HG02938 (cell line): Measurements from ENCODE around the gene MSL2.
A peak's percentile ranks its signal among the peaks of the same experiment; 100 is the strongest.
"Not testable (repeated sequence)": the region's sequence is repeated elsewhere in the genome, so short reads cannot be mapped to it uniquely, and the experiment has no call there.

Experiments
- ATAC-seq: cut with Tn5 transposase; IDR thresholded peaks from one replicate; pipeline ENCODE4 v1.9.1; 2021; ENCODE audit warnings: mild to moderate bottlenecking, moderate library complexity; ENCODE audit not compliant: unreplicated experiment

MSL2 gene, protein sequence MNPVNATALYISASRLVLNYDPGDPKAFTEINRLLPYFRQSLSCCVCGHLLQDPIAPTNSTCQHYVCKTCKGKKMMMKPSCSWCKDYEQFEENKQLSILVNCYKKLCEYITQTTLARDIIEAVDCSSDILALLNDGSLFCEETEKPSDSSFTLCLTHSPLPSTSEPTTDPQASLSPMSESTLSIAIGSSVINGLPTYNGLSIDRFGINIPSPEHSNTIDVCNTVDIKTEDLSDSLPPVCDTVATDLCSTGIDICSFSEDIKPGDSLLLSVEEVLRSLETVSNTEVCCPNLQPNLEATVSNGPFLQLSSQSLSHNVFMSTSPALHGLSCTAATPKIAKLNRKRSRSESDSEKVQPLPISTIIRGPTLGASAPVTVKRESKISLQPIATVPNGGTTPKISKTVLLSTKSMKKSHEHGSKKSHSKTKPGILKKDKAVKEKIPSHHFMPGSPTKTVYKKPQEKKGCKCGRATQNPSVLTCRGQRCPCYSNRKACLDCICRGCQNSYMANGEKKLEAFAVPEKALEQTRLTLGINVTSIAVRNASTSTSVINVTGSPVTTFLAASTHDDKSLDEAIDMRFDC

GRCh38 chr3:136196064-136196400, at the start of gene MSL2:
Gene MSL2 (minus strand): TSS chr3:136196335. CDS start chr3:136195113, 1,222 bp downstream.
- peak; percentile 27 for ATAC-seq

DNA sequence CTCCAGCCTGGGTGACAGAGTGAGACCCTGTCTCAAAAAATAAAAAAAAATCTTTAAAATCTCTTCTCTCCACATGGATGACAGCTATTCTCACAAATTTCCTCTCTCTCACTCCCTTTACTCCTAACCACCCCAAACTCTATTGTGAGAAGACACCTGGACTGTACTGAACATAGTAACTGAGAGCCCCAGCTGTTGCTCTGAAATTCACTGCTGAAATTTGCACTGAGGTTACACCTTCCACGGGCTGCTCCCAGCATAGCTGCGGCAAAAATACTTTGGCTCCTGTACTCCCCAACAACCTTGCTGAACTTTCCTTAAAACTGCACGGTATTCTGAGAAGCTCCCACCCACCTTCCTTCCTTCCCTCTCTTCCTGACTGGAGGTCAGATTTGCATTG, 49.6 kb upstream of the MSL2 start:
- no peak for ATAC-seq

GRCh38 chr3:136239094-136239493, 43.0 kb upstream of the MSL2 start:
- ATAC-seq, result no peak

- ATAC-seq, result no peak
These were observed 42.0 kb upstream of the MSL2 start for GRCh38 chr3:136237961-136238649.

DNA sequence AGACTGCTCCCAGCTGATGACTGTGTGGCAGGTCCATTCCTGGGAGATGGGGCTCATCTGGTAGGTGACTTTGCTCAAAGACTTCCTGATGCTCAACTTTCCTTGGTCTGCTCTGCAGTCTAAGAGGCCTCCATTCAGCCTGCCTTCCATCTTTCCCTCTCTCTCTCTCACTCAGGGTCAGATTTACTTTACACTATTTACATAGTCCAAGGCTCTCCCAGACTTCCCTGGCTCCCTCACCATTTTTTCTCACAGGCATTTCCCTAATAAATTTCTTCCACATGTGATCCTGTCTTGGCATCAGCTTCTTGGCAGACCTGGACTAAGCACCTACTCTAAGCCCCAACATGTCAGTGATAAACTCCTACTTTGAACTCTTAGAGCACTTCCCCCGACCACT, 41.0 kb upstream of the MSL2 start:
- ATAC-seq, result no peak

GRCh38 chr3:136236109-136236508, 40.0 kb upstream of the MSL2 start:
- no peak for ATAC-seq

DNA sequence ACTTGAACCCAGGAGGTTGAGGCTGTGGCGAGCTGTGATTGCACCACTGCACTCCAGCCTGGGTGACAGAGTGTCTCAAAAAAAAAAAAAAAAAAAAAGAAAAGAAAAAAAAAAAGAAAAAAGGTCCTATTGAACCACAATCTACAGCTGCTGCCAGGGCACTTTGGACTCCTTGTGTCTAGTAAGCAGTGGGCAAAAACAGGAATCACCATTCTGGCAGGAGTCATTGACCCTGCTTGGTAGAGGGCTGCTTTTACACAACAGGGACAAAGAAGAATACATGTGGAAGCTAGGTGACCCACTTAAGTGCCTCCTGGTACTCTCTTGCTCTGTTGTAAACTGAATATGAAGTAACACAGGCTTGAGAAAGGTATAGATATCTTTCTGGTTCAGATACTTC, 39.4 kb upstream of the MSL2 start:
- no peak for ATAC-seq

- no peak for ATAC-seq
These were observed 36.3 kb upstream of the MSL2 start for GRCh38 chr3:136232413-136232812.

DNA sequence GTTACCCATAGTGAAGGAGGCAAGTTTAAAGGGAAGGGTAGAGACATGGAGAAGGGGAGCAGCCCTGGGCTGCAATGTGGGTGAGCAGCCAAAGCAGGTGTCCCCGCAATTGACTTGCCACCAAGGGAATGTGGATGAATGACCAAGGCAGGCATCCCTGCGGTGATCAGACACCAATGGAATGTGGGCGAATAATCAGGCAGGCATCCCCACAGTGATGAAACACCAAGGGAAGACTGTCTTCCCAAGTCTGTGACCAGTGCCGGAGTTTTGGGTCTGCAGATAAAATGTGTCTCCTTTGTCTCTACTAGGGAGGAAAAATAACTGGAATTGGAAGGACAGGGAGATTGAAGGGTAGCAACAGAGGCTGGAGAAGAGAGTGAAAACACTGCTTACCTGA, 26.6 kb upstream of the MSL2 start:
- ATAC-seq, result not testable (repeated sequence)

DNA sequence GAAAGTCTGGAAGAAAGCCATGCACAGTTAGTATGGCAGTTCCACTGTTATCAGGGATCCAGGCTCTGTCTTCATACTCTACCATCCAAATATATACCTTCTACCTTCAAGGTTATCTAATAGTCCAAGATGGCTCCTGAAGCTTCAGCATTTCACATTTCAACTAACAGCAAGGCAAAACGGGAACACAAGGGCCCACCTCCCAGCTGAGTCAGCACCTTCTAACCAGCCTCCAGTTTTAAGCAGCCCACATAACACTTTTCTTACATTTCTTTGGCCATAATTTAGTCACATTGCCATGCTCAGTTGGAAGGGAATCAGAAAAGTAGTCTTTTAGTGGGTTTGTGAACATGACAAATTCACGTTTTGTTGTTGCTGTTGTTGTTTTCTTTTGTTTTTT, 15.4 kb upstream of the MSL2 start:
- ATAC-seq, result no peak

DNA sequence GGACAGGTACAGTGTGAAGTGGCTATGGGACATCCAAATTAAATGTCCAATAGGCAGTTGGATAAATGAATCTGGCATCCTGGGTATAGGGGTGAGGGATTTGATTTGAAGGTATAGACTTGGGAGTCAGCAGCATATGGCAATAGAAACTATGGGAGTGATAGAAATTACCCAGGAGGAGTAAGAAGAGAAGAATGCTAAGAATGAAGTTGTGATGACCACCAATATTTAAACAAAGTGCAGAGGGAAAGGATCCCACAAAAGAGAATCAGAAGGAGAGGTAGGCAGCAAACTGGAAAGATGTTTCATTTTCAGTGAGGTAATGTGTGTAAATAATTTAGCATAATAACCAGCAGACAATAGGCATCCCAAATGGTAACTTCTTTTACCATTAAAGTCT, 13.8 kb upstream of the MSL2 start:
- ATAC-seq, result no peak

GRCh38 chr3:136207489-136208115, 11.5 kb upstream of the MSL2 start:
- no peak for ATAC-seq

- not testable (repeated sequence) for ATAC-seq
These were observed 3.1 kb upstream of the MSL2 start for GRCh38 chr3:136199219-136199618.

DNA sequence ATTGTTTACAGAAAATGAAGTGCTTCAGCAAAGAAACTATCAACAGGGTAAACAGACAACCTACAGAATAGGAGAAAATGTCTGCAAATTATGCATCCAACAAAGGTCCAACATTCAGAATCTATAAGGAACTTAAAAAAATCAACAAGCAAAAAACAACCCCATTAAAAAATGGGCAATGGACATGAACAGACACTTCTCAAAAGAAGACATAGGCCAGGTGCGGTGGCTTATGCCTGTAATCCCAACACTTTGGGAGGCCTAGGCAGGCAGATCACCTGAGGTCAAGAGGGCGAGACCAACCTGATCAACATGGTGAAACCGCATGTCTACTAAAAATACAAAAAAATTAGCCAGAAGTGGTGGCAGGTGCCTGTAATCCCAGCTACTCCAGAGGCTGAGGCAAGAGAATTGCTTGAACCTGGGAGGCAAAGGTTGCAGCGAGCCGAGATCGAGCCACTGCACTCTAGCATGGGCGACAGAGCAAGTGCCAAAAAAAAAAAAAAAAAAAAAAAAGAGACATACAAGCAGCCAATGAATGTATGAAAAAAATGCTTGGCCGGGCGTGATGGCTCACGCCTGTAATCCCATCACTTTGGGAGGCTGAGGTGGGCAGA, 2.4 kb upstream of the MSL2 start:
- not testable (repeated sequence) for ATAC-seq

DNA sequence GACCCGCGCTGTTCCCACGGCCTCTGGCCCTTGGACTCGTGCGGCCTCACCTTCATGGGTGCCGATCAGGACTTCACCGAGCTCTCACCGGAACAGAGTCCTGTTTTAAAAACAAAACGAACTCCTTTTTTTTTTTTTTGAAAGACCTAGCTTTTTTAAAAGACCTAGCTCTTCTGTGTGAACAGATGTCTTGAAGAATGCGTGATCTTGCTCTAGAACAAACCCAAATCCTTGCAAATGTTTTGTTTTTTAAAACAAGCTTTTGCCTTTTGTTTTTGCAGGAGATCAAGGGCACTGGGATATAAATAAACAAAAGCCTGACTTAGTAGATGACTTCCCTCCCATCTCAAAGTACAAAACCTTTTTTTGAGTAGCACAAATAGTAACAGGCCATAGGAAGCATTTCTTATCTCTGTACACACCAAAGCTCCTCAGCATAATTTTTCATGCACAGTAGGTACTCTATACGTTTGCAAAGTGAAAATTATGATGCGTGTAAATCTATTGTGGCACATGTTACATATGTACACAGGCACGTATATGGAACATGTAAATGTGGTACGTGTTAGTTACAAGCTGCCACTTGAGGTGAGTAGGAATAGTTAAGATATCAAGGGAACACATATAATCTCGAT, 1.1 kb upstream of the MSL2 start:
- ATAC-seq, result no peak

DNA sequence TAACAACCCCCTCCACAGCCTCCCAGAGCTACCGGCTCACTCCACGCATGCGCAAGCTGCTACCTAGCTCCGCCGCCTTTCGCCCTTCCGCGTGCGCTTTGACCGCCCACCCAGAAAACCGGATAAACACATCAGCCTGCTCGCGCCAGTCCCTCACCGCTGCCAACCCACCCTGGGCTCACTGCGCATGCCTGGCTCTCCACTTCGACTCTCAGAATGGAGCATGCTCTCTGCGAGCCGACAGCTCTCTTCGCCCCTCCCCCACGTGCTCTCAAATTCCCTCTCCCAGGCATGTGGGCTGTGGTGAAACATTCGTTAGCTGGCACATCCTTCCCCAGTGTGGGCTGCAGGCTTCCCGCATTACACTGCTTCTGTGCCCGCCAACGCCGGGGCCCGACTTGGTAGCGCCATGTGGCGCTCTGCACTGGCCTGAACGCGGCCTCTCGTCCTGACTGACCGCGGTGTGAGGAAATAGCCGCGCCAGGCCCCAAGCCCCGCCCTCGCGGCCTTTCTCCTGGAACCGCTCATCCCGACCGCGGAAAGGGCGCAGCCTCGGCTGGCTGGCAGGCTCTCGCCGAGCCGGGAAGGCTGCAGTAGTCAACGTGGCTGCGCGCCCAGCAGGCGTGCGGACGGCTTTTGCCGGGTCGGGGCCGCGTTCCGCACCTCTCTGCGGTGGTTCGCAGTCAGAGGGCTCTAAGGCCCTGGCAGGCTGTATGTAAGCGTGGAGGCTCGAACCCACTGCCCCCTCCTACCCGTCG, 445 bp upstream of the MSL2 start:
- peak; percentile 65 for ATAC-seq

GRCh38 chr3:136195258-136196063, 674 bp downstream of the MSL2 start:
- peak; percentile 34 for ATAC-seq

DNA sequence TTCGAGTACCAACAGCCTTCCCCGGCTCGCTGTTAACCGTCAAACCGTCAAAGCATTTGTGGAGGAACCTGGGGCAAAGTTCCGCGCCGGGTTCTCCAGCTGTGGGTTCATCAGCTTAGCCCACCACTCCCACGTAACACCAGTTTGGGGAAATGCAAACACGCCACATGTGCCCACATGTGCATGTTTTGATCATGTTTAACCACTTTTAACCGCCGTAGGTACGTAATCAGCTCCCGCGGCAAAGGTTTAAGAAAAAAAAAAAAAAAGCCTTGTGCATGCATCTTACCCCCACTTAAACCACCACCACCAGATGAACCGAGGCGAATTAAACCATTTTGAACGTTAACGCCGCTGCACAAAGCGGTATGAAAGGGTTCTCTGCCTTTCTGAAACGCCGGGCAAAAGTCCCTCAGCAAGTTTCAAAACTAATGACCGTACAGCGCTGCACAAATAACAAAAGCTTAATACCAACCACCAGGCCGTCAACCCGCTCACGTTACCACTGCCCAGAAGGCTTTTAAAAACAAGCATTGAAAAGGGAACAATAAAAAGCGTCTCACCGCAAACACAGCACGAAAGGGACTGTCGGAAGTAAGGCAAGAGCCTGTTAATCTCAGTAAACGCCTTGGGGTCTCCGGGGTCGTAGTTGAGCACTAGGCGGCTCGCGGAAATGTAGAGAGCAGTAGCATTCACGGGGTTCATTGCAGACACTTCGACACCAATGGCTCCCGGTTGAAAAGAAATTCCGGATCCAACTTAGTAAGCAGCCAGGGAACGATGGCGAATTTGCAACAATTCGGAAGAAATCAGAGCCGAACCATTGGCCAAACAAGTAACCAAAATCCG, 1.5 kb downstream of the MSL2 start:
- ATAC-seq, result no peak
